HepG2 (cell line): ENCODE data around the gene RPS15A.
"Not testable (repeated sequence)": the region's sequence is repeated elsewhere in the genome, so short reads cannot be mapped to it uniquely, and the experiment has no call there.

Source experiments
- CTCF ChIP-seq: sonication (generic); formaldehyde crosslinking; IDR thresholded peaks from 2 replicates; pipeline ENCODE4 v1.5.0; 2020; ENCODE audit warnings: mild to moderate bottlenecking, missing genetic modification reagents, moderate library complexity
- JUND ChIP-seq: sonication (generic); formaldehyde crosslinking; IDR thresholded peaks from 2 replicates; pipeline ENCODE4 v1.8.0; 2022; ENCODE audit warnings: mild to moderate bottlenecking, missing genetic modification reagents
- NCOA2 ChIP-seq: sonication (generic); formaldehyde crosslinking; IDR thresholded peaks from 2 replicates; pipeline ENCODE4 v1.8.0; 2022; ENCODE audit warnings: inconsistent platforms
- NCOR1 ChIP-seq: fragments of 200-600 bp; sonication (generic); IDR thresholded peaks from 2 replicates; pipeline ENCODE4 v1.7.0; 2017; ENCODE audit warnings: antibody characterized with exemption, low read length, borderline replicate concordance

GRCh38 chr16:18757960-18758660 is 32.0 kb downstream of the RPS15A start:
- not testable (repeated sequence) for TF ChIP-seq JUND (CRISPR knock-in tag); NCOA2 (CRISPR knock-in tag); NCOR1; CTCF (CRISPR knock-in tag)
